Heart left ventricle (tissue), 13 donors: ENCODE measurements around the gene ULK4.

Experiments used
- POLR2A ChIP-seq, 2 donors: fragments of 450-650 bp; IDR thresholded peaks; one replicate each; pipeline ENCODE4 v1.6.1; 2017; ENCODE audit warnings: antibody characterized with exemption in 2 of 2, mild to moderate bottlenecking in 2 of 2, moderate library complexity in 2 of 2
- TF ChIP-seq, protein P1 (sequence below), 12 donors: fragments of 200-600 bp; sonication (generic) in 4 of 12; IDR thresholded peaks; one replicate each; pipeline versions ENCODE4 v1.5.0 to v1.8.0; 2018 to 2022; ENCODE audit warnings: antibody characterized with exemption in 12 of 12, mild to moderate bottlenecking in 5 of 12
- donor health status: ischemic (EF 13 %, LVEDD 7.1; RV severe dilation, severe dysfunction).
- donor health status: DM: no; HTN: yes; CAD: no.
- donor health status: DM: no; HTN: no; CAD: no.
- donor health status: ischemic (EF 25% LVEDD 6.9; RV normal size, moderate dysfunction).
- donor health status: ischemic (EF 25% LVEDD 5.7; RV mildly dilated, moderate dysfunction).
- donor health status: ischemic (EF 35%, LVEDD 5.7; RV mildly dilated, moderate dysfunction).
- donor health status: nonischemic (EF 11% LVEDD 7.7; RV severe dilation, severe dysfunction).
- donor health status: DM: yes; HTN: yes; CAD: no.
- donor health status: PGD.
- donor health status: ischemic (EF 29% LVEDD 5.4; RV normal size, mild dysfunction).
- donor health status: nonischemic (EF 23%, LVEDD 6.1; RV moderate dilation, normal function).

DNA sequence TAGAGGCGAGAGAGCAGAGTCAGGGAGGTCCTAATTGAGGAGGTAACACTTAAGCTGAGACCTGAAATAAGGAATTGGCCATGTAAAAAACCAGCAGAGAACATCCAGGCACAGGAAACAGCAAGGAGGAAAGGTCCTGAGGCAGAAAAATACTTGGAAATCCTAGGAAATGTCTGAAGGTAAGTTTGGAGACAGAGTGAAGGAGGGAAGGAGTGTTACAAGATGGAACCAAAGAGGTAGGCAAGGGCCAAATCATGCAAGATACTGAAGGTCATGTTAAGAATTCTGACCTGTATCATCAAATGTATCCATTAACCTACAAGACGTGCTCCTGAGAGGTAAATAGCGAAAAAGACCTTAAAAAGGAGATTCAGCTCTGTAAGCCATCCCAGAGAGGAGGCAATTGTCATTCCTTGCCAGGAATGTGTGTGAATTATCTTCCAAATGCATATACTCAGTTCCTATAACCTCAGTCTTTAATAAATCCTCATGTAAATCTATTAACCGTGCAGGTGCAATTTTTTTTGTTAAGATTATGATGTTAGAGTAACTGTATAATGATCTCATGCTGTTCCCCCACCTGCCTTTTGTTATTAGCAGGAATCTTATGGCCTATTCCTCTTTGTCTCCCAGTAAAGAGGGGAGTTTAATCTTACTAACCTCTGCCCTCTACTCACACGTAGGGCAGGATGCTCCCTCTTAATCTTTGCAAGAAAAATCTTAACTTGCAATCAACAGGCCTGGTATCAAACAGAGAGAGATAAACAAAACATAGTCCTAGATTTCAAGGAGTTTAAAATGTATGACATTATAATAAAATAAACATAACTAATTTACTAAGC lies 166.9 kb downstream of the ULK4 start:
- TF ChIP-seq, protein P1, sequence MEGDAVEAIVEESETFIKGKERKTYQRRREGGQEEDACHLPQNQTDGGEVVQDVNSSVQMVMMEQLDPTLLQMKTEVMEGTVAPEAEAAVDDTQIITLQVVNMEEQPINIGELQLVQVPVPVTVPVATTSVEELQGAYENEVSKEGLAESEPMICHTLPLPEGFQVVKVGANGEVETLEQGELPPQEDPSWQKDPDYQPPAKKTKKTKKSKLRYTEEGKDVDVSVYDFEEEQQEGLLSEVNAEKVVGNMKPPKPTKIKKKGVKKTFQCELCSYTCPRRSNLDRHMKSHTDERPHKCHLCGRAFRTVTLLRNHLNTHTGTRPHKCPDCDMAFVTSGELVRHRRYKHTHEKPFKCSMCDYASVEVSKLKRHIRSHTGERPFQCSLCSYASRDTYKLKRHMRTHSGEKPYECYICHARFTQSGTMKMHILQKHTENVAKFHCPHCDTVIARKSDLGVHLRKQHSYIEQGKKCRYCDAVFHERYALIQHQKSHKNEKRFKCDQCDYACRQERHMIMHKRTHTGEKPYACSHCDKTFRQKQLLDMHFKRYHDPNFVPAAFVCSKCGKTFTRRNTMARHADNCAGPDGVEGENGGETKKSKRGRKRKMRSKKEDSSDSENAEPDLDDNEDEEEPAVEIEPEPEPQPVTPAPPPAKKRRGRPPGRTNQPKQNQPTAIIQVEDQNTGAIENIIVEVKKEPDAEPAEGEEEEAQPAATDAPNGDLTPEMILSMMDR (IDR thresholded peaks at IDR 0.05) = no peak
- no peak for TF ChIP-seq POLR2A (IDR thresholded peaks at IDR 0.05)
